Cardiac fibroblast (primary cell): ENCODE results near the gene ZNF714.
A peak's percentile ranks its signal among the peaks of the same experiment; 100 is the strongest.

Experiments
- DNase-seq, 2 donors: peaks; one replicate each; pipeline versions ENCODE4 v3.0.0 to v3.0.0-alpha.2; 2010; ENCODE audit warnings: low read depth in 2 of 2
- H3K4me3 ChIP-seq, 2 donors: replicated peaks in 1 of 2; 1 replicate in 1 of 2; 2 replicates in 1 of 2; pipeline ENCODE4 v1.5.1; 2011; ENCODE audit warnings: low read depth in 2 of 2, low read length in 2 of 2, mild to moderate bottlenecking in 2 of 2, moderate library complexity in 1 of 2
- TF ChIP-seq, protein P1 (sequence below): IDR thresholded peaks from one replicate; pipeline ENCODE4 v1.5.1; 2011; ENCODE audit warnings: low read depth, mild to moderate bottlenecking, low read length, inconsistent platforms

The ZNF714 gene

DNA sequence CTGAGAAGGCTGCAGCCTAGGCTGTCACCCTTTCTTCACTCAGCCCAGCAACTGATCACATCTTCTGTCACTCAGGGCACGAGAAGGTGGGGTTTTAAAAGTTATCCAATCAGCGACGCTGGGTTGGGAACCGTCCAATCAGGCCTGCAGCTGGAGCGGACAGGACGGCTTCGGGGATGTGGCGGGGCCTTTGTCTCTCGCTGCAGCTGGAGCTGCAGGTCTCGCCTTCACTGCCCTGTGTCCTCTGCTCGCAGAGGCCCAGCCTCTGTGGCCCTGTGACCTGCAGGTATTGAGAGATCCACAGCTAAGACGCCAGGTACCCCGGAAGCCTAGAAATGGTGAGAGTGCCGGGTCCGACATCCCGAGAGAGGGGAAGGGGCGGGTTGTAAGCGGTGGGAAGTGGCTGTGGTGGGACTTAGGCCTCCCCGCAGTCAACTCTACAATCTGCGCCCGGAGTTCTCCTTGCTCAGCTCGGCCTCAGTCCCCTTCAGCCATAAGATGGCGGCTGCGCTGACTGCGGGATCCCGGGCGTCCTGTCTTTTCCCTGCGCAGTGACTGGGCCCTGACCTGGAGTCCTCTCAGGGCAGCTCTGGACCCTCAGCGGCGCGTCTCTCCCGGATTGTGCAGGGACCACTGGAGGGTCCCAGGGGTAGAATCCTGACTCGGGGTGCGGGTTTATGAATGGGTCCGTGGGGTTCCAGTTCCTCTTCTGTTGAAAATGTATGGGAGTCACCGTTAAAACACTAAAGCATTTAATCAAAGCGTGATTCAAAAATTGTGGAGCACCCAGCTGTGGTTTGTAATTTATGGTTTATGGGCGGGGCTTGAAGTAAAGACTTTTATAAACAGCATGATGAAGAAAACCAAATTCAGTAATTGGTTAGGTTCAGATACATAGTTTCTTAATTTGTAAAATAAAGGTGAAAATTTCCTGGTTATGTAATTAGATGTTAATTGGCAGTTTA lies at the start of gene ZNF714:
Gene ZNF714, plus strand, starts transcription at position 193 of the 965 bp plus-strand sequence. CDS start 16,066 bp downstream, outside the sequence.
- peak; percentile 89 to 94 for DNase-seq
- H3K4me3 ChIP-seq = peak within 1 kb of the TSS; percentile 60 to 64
- TF ChIP-seq, protein P1, sequence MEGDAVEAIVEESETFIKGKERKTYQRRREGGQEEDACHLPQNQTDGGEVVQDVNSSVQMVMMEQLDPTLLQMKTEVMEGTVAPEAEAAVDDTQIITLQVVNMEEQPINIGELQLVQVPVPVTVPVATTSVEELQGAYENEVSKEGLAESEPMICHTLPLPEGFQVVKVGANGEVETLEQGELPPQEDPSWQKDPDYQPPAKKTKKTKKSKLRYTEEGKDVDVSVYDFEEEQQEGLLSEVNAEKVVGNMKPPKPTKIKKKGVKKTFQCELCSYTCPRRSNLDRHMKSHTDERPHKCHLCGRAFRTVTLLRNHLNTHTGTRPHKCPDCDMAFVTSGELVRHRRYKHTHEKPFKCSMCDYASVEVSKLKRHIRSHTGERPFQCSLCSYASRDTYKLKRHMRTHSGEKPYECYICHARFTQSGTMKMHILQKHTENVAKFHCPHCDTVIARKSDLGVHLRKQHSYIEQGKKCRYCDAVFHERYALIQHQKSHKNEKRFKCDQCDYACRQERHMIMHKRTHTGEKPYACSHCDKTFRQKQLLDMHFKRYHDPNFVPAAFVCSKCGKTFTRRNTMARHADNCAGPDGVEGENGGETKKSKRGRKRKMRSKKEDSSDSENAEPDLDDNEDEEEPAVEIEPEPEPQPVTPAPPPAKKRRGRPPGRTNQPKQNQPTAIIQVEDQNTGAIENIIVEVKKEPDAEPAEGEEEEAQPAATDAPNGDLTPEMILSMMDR = no peak

- no peak for DNase-seq
- no peak overlapping the region for H3K4me3 ChIP-seq
- TF ChIP-seq, protein P1 = no peak
Measured at GRCh38 chr19:21045028-21045427, 37.0 kb upstream of the ZNF714 start.

GRCh38 chr19:21046489-21046888 lies 35.5 kb upstream of the ZNF714 start:
- H3K4me3 ChIP-seq = no peak overlapping the region
- TF ChIP-seq, protein P1 = no peak
- DNase-seq = no peak

DNA sequence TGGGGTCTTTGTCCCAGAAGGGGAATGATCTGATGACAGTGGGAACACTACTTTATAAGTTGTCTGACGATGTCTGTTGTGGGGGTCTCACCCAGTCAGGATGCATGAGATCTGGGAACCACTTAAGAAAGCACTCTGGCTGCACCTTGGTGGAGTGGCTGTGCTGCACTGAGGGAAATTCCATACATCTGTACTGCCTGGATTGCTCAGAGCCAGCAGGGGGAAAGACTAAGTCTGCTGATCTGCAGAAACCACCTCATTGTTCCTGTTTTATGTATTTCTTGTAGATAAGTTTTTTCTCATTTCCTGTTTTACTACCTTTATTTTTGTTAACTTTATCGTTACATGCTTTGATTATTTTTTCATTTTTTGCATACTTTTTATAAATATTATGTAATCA lies 34.3 kb upstream of the ZNF714 start:
- DNase-seq = no peak
- TF ChIP-seq, protein P1 = no peak
- no peak overlapping the region for H3K4me3 ChIP-seq

GRCh38 chr19:21052902-21053301 lies 29.1 kb upstream of the ZNF714 start:
- H3K4me3 ChIP-seq = no peak overlapping the region
- TF ChIP-seq, protein P1 = no peak
- no peak for DNase-seq

- TF ChIP-seq, protein P1 = no peak
- H3K4me3 ChIP-seq = no peak overlapping the region
- DNase-seq = no peak
Measured at GRCh38 chr19:21065336-21065735, 16.7 kb upstream of the ZNF714 start.
